ENCODE data around the gene MNT. TPM values are rescaled to one million over a fixed set of nuclear protein-coding genes. Genes with fewer than 3 reads are reported as not detected.

The MNT gene
- total and polyA plus RNA-seq, 2 experiments from 2014 or later: 5.7 to 6.4 TPM

- TF ChIP-seq ZNF462 (CRISPR knock-in tag; IDR thresholded peaks at IDR 0.05) (no peak), NANOG (IDR thresholded peaks at IDR 0.05; ENCODE audit: borderline replicate concordance) (no peak), EZH2phosphoT487 (IDR thresholded peaks at IDR 0.05; ENCODE audit: unreplicated experiment) (no peak), CREB1 (CRISPR knock-in tag; IDR thresholded peaks at IDR 0.05; ENCODE audit: low read depth) (no peak), POLR2AphosphoS5 (IDR thresholded peaks at IDR 0.05; ENCODE audit: low read depth) (no peak)
Observed at GRCh38 chr17:2374549-2375285, 26.1 kb downstream of the MNT start (continued).

DNA sequence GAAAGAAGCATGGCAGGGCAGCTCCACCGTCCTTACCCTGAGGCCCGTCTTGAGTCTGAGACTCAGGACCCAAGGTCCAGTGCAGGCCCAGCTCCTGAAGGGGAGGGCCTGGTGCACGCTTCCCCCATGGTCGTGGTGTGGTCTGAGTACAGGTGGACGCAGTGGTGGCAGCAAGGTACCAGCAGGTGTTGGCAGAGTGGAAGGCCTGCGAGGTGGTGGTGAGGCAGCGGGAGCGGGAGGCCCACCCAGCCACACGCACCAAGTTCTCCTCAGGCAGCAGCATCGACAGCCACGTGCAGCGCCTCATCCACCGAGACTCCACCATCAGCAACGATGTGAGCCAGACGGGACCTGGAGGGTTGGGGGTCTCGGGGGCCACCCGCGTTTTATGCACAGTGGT is 27.7 kb downstream of the MNT start:
- Histone ChIP-seq H3K4me3 (no peak overlapping the region), H2AFZ (no peak overlapping the region), H3K79me2 (replicated peaks; ENCODE audit: insufficient read depth) (no peaks in the 10 kb centered on the region), H3K4me2 (no peak overlapping the region), H3K9me2 (ENCODE audit: insufficient read depth) (no peaks in the 10 kb centered on the region), H3K36me3 (ENCODE audit: insufficient read depth) (no peaks in the 10 kb centered on the region), H3K4me1 (ENCODE audit: insufficient read depth) (no peaks in the 10 kb centered on the region; the same call in 1 of the 2 replicates), H3F3A (replicated peaks; ENCODE audit: low read depth) (0 out of 2 replicates have a peak, but pooled peaks cover 3% of the 10 kb centered on the region), H4K20me1 (replicated peaks; ENCODE audit: insufficient read depth) (no peaks in the 10 kb centered on the region; the same call in none of the 2 replicates), H3K27me3 (ENCODE audit: insufficient read depth) (no peaks in the 10 kb centered on the region), H3K27ac (ENCODE audit: low read depth) (no peak overlapping the region)
- no peak overlapping the region for H3K4me3 Mint-ChIP-seq
- no peaks in the 10 kb centered on the region for H3K9me3 Mint-ChIP-seq
- H3K4me1 Mint-ChIP-seq: peaks cover 18% of the 10 kb centered on the region
- peaks cover 27% of the 10 kb centered on the region for H3K36me3 Mint-ChIP-seq (ENCODE audit: low read depth)
- no peak overlapping the region for H3K27ac Mint-ChIP-seq
- ATAC-seq: no peak
- H3K27me3 Mint-ChIP-seq (ENCODE audit: insufficient read depth, low read depth, poor library complexity): peaks cover 21% of the 10 kb centered on the region
- no peak for DNase-seq (ENCODE audit: low spot score)
- TF ChIP-seq ZNF114 (CRISPR knock-in tag; IDR thresholded peaks at IDR 0.05) (no peak), EZH2phosphoT487 (IDR thresholded peaks at IDR 0.05; ENCODE audit: unreplicated experiment) (no peak), STAT1 (IDR thresholded peaks at IDR 0.05; ENCODE audit: unreplicated experiment) (no peak)
- TF ChIP-seq, protein P1, sequence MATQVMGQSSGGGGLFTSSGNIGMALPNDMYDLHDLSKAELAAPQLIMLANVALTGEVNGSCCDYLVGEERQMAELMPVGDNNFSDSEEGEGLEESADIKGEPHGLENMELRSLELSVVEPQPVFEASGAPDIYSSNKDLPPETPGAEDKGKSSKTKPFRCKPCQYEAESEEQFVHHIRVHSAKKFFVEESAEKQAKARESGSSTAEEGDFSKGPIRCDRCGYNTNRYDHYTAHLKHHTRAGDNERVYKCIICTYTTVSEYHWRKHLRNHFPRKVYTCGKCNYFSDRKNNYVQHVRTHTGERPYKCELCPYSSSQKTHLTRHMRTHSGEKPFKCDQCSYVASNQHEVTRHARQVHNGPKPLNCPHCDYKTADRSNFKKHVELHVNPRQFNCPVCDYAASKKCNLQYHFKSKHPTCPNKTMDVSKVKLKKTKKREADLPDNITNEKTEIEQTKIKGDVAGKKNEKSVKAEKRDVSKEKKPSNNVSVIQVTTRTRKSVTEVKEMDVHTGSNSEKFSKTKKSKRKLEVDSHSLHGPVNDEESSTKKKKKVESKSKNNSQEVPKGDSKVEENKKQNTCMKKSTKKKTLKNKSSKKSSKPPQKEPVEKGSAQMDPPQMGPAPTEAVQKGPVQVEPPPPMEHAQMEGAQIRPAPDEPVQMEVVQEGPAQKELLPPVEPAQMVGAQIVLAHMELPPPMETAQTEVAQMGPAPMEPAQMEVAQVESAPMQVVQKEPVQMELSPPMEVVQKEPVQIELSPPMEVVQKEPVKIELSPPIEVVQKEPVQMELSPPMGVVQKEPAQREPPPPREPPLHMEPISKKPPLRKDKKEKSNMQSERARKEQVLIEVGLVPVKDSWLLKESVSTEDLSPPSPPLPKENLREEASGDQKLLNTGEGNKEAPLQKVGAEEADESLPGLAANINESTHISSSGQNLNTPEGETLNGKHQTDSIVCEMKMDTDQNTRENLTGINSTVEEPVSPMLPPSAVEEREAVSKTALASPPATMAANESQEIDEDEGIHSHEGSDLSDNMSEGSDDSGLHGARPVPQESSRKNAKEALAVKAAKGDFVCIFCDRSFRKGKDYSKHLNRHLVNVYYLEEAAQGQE (IDR thresholded peaks at IDR 0.05; ENCODE audit: unreplicated experiment): no peak
